HG03095 (cell line): ENCODE measurements around the gene DLG5.

Experiments used
- ATAC-seq: cut with Tn5 transposase; IDR thresholded peaks from one replicate; pipeline ENCODE4 v1.9.1; 2021; ENCODE audit warnings: moderate library complexity; ENCODE audit not compliant: unreplicated experiment

The DLG5 gene

DNA sequence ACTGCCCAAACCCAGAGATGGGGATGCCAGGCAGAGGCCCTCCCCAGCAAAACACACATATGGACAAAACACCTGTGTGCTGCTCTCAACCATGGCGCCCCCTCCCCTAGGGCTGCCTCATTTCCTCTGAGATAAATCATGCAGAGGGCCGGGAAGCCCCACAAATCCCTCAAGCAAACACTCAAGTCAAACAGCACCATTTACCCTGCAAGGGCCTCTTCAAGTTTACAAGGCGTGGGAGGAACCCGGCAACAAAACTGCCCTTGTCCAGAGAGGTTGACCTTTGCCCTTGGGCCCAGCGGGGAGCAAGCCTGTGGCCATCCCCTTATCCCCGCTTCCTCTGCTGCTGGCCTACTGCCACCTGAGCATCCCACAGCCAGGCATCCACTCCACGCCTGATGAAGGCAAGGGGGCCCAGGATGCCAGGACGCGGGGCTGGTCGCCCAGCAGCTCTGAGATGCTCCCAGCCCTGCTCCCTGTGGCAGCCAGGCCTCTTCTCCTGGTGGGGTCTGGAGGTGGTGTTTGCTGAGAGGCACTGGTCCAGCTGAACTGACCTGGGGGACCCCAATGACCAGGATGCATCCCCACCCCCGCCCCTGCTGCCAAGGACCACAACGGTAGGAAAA lies 77.4 kb downstream of the DLG5 start:
- ATAC-seq, result no peak

DNA sequence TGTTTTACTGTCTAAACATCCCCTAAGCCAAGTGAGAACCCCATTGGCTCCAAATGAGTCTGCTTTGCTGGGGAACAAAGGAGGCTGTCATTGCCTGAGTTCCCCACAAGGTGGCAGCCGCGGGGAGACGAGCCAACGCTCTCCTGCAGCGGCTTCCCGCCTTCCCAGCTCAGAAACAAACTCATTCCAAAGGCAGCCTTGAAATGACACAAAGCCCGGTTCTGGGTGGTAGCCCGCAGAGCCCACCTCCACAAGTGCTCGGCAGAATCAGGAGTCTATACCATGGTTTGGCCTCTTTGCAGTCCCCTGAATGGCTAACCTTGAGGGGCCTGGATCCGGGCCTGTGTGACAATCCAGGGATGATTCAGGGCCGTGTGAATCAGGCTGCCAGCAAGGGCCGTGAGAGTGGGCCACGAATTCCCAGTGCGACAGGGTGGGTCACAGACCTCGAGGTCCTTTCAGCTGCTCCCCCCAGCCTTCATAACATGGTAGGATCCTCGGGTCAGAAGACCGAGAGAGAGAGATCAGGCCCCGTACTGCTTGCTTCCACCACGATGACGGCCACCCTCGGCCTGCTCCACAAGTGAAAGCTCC lies 79.7 kb downstream of the DLG5 start:
- peak; percentile 67 for ATAC-seq

DNA sequence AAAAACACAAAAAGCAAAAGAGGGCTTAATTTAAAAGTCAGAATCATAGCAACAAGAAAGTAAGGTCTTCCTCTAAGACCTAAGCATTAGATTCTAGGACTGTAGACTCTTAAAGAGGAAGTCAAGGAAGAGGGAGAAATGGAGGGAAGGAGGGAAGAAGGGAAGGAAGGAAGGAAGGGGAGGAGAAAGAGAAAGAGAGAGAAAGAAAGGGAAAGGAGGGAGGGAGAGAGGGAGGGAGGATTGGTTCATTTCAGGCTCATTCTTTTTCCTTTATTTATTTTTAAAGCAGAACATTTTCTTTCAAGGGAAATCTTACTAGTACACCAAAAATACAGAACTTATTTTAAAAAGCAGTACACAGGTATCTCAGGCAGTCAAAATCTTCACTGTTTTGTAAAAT lies 81.1 kb downstream of the DLG5 start:
- no peak for ATAC-seq

DNA sequence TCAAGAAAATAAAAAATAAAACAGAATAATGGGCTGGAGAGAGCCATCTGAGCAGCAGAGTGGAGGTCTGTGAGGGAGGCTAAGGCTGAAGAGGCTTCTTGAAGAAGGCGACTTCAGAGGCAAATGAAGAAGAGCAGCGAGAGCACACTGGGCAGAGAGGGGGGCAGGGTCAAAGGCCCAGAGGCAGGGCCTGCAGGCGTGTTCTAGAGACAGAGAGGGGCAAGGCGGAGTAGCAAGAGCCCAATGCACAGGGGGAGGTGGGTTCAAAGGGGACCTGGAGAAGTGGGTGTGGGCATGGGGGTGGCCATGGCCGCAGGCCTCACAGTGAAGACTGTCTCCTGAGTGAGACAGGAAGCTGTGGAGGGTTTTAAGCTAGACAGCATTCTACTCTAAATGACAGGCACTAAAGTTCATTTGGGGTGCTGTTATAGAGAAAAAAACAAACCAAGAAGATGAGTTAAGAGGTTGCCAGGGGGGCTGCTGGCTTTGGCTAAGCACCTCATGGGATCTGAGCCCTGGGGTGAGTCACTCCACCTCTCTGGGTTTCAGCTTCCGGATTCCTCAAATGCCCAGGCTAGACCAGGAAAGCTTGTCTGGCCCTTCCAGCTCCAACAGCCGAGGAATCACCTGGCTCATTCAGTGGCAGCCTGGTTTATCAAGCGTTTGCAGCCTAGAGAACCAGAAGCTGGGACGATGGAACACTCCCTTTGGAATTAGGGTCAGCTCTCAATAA lies 81.7 kb downstream of the DLG5 start:
- no peak for ATAC-seq

DNA sequence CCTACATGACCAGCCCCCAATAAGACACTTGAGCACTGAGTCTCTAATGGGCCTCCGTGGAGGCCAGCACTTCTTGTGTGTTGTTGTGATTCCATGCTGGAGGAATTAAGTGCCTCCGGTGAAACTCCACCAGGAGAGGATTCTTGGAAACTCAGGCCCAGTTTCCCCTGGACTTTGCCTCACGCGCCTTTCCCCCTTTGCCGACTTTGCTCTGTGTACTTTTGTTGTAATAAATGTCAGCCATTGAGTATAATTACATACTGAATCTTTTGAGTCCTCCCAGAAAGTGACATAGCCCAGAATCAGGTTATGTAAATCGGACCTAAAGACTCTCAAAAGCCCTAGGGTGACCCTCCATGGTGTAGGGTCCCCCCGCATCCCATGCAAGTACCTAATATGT lies 82.4 kb downstream of the DLG5 start:
- ATAC-seq, result no peak

DNA sequence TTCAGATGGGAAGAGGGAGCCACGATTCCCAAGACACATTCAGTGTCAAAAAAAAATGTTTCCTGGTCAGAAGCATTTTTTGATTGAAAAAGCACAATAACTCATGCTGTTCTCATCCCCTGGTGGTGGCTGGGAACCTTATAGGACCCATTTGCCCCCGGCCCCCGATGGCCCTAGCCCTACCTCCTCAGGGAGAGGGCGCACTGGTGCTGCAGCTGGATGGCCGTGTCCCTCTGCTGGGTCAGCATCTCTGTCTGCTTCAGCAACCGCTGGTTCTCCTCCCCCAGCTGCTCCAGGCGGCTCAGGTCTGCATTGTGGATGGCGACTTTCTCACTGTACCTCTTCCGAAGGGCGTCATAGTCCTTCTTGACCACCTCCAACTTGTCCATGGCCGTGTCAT lies 83.3 kb downstream of the DLG5 start:
- no peak for ATAC-seq

DNA sequence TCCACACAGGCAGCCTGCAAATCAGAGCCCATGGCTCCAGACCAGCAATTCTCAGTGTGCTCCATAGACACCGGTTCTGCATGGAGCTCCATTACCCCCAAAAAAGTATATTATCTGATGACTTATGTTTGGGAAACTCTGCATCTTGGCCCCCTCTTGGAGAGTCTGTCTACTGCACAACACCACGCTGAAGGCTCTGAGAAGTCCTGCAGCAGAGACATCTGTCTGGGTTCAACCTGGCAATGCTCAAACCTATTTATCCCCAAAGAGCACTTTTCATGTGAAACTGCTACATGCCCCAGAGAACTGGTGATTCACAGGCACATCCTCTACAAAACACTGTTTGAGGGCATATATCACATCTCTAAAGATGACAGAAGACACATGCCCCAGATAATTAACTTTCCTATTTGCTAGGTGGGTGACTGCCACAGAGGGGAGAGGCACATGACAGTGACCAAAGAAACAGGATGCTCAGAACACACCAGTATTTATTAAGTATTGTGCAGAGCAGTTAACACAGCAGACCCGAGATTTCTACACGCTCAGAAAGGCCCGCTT lies 83.8 kb downstream of the DLG5 start:
- no peak for ATAC-seq

DNA sequence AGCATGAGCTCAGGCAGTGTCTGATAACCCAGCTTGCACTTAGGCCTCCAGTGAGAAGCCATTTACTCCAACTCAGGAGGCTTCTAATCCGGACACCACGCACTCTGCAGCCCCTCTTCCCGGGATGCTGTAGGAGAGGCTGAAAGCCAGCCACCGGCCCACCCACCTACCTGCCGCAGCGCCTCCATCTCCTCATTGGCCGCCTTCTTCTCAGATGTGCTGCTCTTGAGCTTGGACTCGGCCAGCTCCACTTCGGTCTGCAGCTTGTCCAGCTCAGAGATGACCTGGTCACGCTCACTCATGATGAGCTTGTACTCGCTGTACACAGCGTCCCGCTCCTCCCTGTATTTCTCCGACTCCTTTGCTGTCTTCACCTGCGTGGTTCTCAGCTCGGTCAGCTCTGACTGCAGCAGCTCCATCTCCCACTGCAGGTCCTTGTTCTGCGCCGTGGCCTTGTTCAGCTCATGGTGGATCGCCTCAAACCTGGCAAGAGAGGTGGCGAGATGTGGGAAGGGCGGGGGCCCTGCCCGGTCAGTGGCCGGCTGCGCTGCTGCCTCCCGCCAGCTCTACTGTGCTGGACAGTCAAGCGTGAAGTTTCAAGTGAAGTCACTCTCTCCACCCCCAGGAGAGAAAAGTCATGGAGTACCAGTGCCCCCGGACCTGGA lies 84.7 kb downstream of the DLG5 start:
- no peak for ATAC-seq

DNA sequence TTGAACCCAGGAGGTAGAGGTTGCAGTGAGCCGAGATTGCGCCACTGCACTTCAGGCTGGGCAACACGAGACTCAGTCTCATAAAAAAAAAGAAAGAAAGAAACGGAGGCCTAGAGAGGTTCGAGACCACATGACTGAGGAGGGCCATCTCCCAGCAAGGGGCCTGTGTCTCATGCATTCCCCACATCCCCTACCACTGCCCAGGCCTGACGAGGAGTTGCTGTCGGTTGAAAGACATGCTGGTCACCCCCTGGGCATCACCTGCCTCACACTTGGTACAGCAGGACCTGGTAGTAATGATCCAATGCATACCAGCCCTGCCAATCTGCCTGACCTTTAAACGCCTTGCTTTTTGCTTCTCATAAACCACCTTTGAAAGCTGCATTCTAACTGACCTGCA lies 85.9 kb downstream of the DLG5 start:
- ATAC-seq, result no peak

DNA sequence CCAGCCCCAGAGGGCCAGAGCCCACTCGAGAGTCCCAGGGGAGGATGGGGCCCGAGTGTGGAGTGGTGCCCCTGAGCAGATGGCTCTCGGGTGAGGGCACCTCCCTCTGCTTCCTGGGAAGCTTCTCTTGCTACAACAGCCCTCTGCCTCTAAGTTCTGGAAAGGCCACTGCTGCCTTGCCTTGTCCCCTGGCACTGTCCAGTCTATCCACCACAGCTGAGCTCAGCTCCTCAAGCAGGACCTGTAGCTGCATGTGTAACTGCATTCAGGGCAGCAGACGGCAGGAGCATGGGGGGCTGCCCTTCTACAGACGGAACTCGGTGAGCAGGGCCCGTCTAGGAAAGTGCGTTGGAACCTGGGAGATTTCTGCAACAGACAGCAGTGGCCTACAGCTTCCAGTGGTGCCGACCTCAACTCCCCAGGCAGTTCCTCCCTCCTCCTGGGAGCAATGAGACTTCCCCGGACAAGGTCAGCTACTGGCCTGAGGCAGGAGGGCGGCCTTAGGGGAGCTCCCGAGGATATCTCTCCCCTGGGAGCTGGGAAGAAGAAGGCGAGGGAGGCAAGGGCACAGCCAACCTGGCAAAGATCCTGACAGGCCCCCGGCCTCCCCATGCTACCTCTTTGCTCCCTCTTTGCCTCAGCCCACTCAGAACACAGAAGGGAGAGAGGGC lies 88.5 kb downstream of the DLG5 start:
- no peak for ATAC-seq

DNA sequence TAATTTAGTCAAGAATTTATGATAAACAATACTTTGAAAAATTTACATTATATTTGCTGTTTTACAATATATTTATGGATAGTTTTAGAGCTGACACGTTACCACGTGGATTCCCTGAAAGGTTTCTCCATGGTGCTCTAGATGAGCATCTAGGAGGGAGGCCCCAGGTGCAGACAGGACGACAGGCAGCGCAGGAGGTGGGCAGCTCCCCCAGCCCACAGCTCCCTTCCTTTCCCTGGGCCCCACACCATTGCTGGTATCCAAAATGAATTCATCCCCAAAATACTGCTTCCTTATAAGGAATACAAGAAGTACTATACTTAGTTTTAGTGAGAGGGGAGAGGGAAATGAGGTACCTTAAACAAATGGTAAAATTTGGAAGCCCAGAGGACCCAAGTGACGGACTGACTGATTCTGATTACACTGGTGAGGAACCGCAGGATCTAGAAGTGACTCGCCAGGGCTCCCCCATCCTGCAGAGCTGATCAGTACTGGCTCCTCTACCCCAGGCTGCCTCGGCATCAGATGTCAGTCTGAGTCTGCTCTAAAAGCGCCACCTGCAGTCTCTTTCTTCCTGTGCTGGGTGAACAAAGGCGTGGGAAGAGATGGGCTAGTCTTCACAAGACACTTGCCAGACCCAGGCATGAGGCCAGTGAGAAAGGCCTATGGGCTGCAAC lies 89.2 kb downstream of the DLG5 start:
- peak; percentile 92 for ATAC-seq

DNA sequence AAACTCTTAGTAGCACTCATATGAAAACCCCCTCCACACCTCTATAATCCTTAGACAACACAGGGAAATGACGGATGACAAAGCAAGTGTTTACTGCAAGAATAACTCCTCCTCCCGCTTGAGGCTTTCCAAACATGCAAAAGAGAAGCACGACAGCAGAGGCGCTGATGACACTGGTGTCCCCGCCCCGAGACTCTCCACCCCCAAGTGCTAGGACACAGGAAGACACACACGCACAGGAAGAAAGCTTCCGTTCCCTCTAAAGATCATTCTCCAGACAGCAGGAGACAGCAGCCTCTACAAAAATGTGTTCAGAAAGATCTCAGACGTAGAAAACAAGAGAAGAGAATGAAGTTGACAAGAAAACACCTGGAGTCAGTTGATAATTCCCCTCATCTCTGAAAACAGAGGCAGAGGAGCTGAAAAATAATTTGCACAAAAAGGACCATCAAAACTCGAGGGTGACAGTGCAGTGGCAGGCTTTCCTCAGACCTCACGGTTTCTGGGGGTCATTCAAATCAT lies 90.2 kb downstream of the DLG5 start:
- peak; percentile 58 for ATAC-seq

DNA sequence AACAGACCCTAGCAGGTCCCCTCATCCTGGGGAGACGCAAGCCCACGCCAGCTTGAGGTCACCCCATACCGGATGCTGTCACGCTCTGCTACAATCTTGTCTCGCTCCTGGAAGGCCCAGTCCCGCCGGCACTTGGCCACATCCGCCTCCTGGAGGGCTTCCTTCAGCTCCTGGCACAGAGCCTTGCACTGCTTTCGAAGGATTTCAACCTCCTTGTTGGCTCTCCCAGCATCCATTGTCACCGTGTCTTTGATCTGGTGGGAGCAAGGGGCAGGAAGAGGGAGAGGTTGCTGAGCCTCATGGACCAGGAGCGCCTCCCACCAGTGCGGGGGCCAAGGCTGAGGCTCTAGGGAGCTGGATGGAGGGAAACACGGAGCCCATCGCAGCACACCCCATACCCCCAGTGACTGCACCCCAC lies 90.9 kb downstream of the DLG5 start:
- ATAC-seq, result no peak

DNA sequence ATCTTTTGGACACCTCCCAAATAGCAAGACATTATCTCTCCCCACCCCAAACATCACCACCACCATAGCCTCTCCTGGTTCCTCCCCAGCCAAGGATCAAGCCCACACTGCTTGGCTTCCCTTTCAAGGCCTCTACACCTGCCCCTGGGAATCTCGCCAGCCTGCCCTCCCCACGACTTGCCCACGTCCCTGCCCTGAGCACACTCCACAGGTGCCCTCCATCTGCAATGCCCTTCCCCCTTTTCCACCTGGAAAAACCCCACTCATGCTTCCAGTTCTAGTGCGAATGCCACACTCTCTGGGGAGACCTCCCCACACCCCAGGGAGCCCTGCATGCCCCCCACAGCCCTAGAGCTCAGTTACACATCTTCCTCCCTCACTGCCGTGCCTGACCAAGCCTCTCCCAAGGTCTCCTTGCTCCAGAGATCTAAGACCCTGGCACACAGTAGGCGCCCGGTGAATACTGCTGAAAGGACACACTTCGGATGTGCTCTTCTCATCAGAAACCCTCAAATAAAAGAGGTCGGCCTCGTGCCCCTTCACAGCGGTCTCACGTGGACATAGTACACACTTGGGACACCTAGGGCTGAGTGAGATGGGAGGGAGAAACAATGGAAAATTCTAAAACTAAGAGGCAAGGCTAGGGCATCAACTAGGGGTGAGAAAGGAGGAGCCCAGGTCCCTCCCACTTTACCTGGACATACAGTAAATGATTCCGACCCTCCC lies 91.4 kb downstream of the DLG5 start:
- no peak for ATAC-seq

DNA sequence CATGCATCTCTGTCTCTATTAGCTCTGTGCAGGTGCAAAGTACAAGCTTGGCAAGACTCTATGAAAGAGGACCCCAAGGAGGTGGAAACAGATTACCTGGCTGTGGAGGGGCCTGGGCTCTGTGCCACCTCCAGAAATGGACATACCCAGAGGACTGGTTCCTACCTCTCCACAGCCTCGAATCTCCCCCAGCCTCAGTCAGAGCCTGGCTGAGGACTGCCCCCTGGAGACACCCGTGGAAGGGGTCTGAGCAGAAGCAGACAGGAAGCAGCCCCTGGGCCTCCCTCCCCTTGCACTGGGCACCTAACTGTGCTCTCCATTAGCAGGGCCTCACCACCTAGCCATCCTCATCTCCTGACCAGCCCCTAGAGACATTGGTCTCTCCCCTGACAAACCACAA lies 92.0 kb downstream of the DLG5 start:
- ATAC-seq, result no peak

DNA sequence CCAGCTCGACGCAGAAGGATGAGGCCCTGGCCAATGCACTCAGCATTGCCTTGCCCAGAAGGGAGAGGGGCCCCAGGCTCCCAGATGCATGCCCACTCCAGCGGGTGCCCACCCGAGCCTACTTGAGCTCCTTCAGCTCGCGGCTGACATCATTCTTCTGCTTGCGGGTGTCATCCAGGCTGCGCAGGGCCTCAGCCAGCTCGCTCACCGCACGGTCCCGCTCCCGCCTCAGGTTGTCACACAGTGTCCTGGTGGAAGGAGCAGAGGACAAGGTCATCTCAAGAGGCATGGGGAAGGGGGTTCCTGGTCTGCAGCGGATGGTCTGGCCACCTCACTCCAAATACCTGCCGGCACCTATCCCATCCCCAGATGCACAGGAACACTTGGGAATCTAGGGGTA lies 92.8 kb downstream of the DLG5 start:
- no peak for ATAC-seq

DNA sequence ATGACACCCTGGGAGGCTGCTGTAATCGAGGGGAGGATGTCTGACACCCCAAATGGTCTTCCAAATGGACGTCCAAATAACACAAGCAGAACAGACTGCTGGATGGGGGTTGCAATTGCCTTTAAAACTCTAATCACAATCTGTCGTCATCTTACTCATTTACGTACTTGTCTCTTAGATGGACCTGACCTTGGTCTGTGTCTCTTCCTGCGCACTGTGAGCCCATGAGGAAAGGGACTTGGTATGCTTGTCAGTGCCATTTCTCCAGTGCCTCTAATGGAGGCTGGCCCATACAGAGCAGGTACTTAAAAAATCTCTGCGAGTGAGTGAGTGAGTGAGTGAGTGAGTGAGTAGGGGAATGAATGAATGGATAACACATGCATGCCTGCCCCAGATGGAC lies 93.3 kb downstream of the DLG5 start:
- no peak for ATAC-seq

DNA sequence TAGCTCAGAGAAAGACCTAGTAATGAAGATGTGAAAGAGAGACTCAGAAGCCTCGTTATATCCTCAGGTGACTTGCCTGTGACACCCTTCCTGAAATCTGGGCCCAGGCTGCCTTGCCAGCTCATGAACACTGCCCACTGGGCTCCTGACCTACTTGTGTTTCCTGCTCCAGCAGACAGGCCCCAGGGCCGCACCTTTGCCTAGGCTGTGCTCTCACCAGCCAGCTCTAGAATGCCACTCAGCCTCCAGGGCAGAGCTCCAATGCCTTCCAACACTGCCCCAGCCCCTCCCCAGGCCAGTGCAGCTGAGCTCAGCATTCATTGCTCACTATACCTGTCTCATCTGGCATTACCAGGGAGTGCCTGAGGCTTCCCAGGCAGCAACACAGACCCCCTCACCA lies 94.3 kb downstream of the DLG5 start:
- no peak for ATAC-seq

DNA sequence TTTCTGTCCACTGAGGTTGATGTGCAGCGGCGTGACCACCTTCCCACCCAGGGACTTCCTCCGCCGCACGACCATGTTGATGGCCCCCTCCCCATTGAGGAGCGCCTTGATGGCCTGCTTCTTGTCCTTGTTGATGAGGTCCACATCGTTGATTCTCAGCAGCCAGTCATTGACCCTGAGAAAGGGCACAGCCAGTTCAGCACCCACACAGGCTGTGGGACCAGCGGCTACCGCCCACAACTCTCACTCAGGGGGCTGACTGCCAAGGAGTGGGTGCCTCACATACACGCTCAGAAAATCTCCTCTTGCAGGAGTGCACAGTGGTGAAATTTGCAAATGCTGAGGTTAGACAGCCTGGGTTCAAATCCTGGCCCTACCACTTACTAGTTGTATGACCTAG lies 97.2 kb downstream of the DLG5 start:
- no peak for ATAC-seq

DNA sequence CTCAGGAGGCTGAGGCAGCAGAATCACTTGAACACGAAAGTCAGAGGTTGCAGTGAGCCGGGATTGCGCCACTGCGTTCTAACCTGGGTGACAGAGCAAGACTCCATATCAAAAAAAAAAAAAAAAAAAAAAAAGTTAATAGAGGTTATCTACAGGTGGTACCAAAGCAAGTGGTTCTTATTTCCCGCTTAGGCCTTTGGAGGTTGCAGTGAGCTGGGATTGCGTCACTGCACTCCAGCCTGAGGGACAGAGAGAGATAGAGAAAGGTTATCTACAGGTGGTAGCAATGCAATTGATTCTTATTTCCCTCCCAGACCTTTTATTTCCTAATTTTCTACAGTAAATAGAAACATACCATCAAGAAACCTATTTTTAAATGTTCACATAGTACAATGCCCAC lies 98.2 kb downstream of the DLG5 start:
- no peak for ATAC-seq
